ENCODE results near the gene RPS27A. TPM values are rescaled to one million over a fixed set of nuclear protein-coding genes. Genes with fewer than 3 reads are reported as not detected.
"Not testable (repeated sequence)": the region's sequence is repeated elsewhere in the genome, so short reads cannot be mapped to it uniquely, and the experiment has no call there.

The RPS27A gene
- 1,000 to 10,000 TPM; 1,125 to 1,181 TPM for total RNA-seq

DNA sequence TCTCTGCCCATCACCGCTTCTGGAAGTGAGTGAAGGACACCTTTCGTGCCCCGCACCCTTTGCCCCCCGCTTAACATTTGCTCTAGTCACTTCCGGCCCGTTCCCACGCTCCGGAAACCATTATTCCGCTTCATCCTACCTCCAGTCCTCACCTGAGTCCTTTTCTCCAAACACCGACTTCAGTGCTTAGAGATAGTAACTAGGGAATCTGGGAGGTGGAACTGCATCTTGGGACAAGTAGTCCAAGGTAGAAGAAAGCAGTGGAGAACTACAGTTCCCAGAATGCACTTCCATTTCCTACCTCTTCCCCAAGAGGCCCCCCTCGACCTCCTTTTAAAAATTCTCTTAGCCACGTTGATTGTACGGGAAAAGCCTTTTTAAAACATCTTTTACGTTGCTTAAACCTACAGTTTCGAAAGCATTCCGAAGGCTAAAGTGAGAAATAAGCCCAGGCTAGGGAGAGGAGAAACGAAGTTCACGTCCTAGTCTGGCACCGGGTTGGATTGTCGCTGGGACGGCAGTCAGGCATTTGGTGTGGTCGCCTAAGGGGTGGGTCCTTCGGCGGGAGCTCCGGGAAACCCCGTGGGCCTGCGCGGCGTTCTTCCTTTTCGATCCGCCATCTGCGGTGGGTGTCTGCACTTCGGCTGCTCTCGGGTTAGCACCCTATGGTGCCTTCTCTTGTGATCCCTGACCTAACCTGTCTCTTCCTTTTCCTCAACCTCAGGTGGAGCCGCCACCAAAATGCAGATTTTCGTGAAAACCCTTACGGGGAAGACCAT lies at the start of gene RPS27A, which contains the start of gene CLHC1:
RPS27A (plus strand) TSS at position 605 of the 779 bp plus-strand sequence; CDS start at position 742, 137 bp downstream.
CLHC1 (minus strand) TSS at position 210 of the 779 bp plus-strand sequence. CDS start 9,882 bp downstream, outside the sequence.
- peak within 1 kb of the TSS; percentile 96 for H3K27ac Mint-ChIP-seq
- no peaks in the 10 kb centered on the region for H3K9me3 Mint-ChIP-seq
- ATAC-seq (replicated peaks), result peak; percentile 89
- H3K36me3 Mint-ChIP-seq (ENCODE audit: low read depth), result peaks cover 55% of the 10 kb centered on the region
- H3K27me3 Mint-ChIP-seq, result no peaks in the 10 kb centered on the region
- H3K4me3 Mint-ChIP-seq, result peak within 1 kb of the TSS; percentile 96
- peaks cover 45% of the 10 kb centered on the region for H3K4me1 Mint-ChIP-seq

DNA sequence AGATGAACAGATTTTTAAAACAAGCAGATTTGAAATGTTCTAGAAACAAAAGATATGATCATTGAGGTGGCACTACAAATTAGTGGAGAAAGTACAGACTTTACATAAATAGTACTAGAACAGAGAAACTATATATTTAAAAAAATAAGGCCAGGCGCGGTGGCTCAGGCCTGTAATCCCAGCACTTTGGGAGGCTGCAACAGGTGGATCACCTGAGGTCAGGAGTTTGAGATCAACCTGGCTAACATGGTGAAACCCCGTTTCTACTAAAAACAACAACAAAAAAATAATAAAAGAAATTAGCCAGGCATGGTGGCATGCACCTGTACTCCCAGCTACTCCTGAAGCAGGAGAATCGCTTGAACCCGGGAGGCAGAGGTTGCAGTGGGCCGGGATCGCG lies 45.7 kb upstream of the RPS27A start:
- H3K9me3 Mint-ChIP-seq; H3K36me3 Mint-ChIP-seq (ENCODE audit: low read depth); H3K4me3 Mint-ChIP-seq; H3K27ac Mint-ChIP-seq; H3K27me3 Mint-ChIP-seq; ATAC-seq (replicated peaks); H3K4me1 Mint-ChIP-seq: not testable (repeated sequence)

GRCh38 chr2:55191888-55192287 lies 40.6 kb upstream of the RPS27A start:
- H3K4me1 Mint-ChIP-seq; H3K27me3 Mint-ChIP-seq; H3K4me3 Mint-ChIP-seq; H3K9me3 Mint-ChIP-seq; ATAC-seq (replicated peaks); H3K27ac Mint-ChIP-seq; H3K36me3 Mint-ChIP-seq (ENCODE audit: low read depth): not testable (repeated sequence)

DNA sequence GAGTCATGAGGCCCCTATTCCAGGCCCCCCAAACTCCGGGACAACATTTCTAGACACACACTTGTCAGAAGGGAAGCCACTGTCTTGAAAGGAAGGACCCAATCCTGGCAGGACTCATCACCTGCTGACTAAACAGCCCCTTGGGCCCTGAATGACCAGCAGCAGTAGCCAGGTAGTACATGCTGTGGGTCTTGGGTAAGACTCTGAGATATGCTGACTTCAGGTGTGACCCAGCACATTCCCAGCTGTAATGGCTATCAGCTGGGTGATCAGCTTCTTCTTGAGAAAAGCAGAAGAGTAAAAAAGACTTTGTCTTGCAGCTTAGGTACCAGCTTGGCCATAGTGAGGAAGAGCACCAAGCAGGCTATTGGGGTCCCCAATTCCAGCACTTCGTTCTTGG lies 36.0 kb upstream of the RPS27A start:
- ATAC-seq (replicated peaks), result no peak

DNA sequence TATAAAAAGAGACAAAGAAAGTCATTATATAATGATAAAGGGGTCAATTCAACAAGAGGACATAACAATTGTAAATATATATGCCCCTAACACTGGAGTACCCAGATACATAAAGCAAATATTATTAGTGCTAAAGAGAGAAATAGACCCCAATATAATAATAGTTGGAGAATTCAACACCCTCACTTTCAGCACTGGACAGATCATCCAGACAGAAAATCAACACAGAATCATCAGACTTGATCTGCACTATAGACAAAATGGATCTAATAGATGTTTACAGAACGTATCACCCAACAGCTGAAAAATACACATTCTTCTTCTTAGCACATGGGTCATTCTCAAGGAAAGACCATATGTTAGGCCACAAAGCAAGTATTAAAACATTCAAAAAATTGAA lies 32.1 kb upstream of the RPS27A start:
- ATAC-seq (replicated peaks), result no peak
- Mint-ChIP-seq H3K9me3 (peaks cover 9% of the 10 kb centered on the region), H3K36me3 (ENCODE audit: low read depth) (peaks cover 9% of the 10 kb centered on the region)

More for the DNA sequence above, 36.0 kb upstream of the RPS27A start:
- Mint-ChIP-seq H3K4me3 (no peak overlapping the region), H3K9me3 (peaks cover 9% of the 10 kb centered on the region), H3K4me1 (no peaks in the 10 kb centered on the region), H3K27ac (no peak overlapping the region), H3K36me3 (ENCODE audit: low read depth) (peaks cover 9% of the 10 kb centered on the region), H3K27me3 (no peaks in the 10 kb centered on the region)

DNA sequence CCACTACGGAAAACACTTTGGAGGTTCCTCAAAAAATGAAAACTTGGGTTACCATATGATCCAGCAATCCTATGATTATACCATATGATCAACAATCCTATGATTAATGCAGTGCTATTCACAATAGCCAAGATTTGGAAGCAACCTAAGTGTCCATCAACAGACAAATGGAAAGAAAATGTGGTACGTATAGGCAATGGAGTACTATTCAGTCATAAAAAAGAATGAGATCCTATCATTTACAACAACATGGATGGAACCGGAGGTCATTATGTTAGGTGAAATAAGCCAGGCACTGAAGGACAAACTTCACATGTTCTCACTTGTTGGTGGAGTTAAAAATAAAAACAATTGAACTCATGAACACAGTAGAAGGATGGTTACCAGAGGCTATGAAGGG lies 28.0 kb upstream of the RPS27A start:
- Mint-ChIP-seq H3K27ac (no peak overlapping the region), H3K36me3 (ENCODE audit: low read depth) (peaks cover 9% of the 10 kb centered on the region), H3K4me3 (no peak overlapping the region), H3K4me1 (no peaks in the 10 kb centered on the region), H3K27me3 (no peaks in the 10 kb centered on the region), H3K9me3 (peaks cover 9% of the 10 kb centered on the region)
- no peak for ATAC-seq (replicated peaks)

More for the DNA sequence above, 32.1 kb upstream of the RPS27A start:
- Mint-ChIP-seq H3K27ac (no peak overlapping the region), H3K4me1 (no peaks in the 10 kb centered on the region), H3K4me3 (no peak overlapping the region), H3K27me3 (no peaks in the 10 kb centered on the region)

DNA sequence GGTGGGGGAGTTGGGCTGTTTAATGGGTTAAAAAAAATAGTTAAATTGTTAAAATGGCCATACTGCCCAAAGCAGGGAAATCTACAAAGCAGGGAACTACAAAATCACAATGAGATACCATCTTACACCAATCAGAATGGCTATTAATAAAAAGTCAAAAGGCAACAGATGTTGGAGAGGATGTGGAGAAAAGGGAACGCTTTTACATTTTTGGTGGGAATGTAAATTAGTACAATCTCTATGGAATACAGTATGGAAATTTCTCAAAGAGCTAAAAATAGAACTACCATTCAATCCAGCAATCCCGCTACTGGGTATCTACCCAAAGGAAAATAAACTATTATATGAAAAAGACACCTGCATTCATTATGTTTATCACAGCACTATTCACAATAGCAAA lies 27.5 kb upstream of the RPS27A start:
- H3K27me3 Mint-ChIP-seq, result no peaks in the 10 kb centered on the region
- H3K4me3 Mint-ChIP-seq, result no peak overlapping the region
- H3K9me3 Mint-ChIP-seq, result peaks cover 9% of the 10 kb centered on the region
- ATAC-seq (replicated peaks), result no peak
- H3K27ac Mint-ChIP-seq, result no peak overlapping the region
- no peaks in the 10 kb centered on the region for H3K4me1 Mint-ChIP-seq
- peaks cover 9% of the 10 kb centered on the region for H3K36me3 Mint-ChIP-seq (ENCODE audit: low read depth)

- Mint-ChIP-seq H3K4me1 (peaks cover 3% of the 10 kb centered on the region), H3K36me3 (ENCODE audit: low read depth) (no peaks in the 10 kb centered on the region), H3K27ac (no peak overlapping the region), H3K4me3 (no peak overlapping the region), H3K9me3 (no peaks in the 10 kb centered on the region), H3K27me3 (no peaks in the 10 kb centered on the region)
- no peak for ATAC-seq (replicated peaks)
Observed at GRCh38 chr2:55213822-55214221, 18.7 kb upstream of the RPS27A start.

DNA sequence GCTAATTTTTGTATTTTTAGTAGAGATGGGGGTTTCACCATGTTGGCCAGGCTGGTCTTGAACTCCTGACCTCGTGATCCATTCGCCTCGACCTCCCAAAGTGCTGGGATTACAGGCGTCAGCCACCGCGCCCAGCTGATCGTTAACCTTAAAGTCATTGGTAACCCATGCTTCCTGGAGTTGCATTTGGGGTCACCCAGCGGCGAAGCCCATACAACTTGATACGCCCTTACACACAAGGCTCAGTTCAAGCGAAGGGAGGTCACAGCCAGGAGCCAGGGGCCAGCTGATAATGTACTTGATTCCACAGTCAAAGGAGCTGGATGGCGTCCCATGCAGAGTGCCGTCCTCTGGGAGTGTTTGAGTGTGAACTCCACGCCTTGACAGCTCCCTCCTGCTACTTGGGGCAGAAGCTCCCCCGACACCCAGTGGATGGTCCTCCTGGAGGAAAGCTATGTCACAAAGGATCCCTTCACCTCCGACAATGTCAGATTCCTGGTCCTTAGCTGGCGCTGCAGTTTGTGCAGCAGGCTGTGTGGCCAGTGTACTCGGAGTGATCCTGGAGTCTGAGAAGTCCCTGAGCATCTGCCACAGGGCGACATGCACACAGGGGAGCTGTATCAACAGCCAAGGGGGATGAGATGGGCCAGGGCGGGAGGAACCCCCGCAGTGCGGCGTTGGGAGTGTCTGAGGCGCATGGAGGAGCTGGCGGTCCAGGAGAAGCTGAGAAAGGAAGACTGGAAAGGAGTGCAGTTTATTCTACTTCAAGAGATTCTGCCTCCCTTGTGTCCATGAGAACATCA lies 8.3 kb upstream of the RPS27A start:
- no peaks in the 10 kb centered on the region for H3K27me3 Mint-ChIP-seq
- no peaks in the 10 kb centered on the region for H3K9me3 Mint-ChIP-seq
- peak overlapping the region; percentile 70 for H3K4me3 Mint-ChIP-seq
- H3K27ac Mint-ChIP-seq, result peak overlapping the region; percentile 29
- no peaks in the 10 kb centered on the region for H3K36me3 Mint-ChIP-seq (ENCODE audit: low read depth)
- ATAC-seq (replicated peaks), result no peak
- H3K4me1 Mint-ChIP-seq, result peaks cover 28% of the 10 kb centered on the region

DNA sequence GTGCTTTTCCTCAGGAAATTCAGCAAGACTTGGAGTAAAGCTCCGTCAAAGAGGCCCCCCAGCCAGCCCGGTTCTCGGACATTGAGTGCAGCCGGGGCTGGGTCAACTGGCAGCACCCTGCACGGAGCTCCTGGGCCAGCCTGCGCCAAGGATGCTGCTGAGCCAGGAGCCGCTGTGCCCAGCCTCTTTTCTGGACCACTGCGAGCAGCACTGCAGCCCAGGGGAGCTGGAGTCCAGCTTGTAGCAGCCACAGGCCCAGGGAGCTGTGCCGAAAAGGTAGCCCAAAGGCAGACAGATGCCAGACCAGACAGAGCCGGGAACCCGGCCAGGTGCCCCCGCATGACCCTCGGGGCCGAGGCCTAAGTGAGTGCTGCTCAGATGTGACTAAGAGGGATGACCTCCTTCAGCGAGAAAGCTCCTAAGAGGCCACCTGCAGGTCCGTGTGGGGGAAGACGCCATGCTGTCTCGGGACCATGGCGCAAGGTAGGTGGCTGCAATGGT lies 7.7 kb upstream of the RPS27A start:
- ATAC-seq (replicated peaks), result no peak
- H3K4me3 Mint-ChIP-seq, result no peak overlapping the region
- H3K27ac Mint-ChIP-seq, result no peak overlapping the region
- H3K4me1 Mint-ChIP-seq, result peaks cover 30% of the 10 kb centered on the region
- H3K9me3 Mint-ChIP-seq, result no peaks in the 10 kb centered on the region
- H3K27me3 Mint-ChIP-seq, result no peaks in the 10 kb centered on the region
- H3K36me3 Mint-ChIP-seq (ENCODE audit: low read depth), result no peaks in the 10 kb centered on the region

GRCh38 chr2:55225481-55226020 lies 6.9 kb upstream of the RPS27A start:
- Mint-ChIP-seq H3K4me3 (no peak overlapping the region), H3K27me3 (no peaks in the 10 kb centered on the region), H3K4me1 (peaks cover 34% of the 10 kb centered on the region), H3K27ac (no peak overlapping the region), H3K36me3 (ENCODE audit: low read depth) (no peaks in the 10 kb centered on the region), H3K9me3 (no peaks in the 10 kb centered on the region)
- ATAC-seq (replicated peaks), result no peak

DNA sequence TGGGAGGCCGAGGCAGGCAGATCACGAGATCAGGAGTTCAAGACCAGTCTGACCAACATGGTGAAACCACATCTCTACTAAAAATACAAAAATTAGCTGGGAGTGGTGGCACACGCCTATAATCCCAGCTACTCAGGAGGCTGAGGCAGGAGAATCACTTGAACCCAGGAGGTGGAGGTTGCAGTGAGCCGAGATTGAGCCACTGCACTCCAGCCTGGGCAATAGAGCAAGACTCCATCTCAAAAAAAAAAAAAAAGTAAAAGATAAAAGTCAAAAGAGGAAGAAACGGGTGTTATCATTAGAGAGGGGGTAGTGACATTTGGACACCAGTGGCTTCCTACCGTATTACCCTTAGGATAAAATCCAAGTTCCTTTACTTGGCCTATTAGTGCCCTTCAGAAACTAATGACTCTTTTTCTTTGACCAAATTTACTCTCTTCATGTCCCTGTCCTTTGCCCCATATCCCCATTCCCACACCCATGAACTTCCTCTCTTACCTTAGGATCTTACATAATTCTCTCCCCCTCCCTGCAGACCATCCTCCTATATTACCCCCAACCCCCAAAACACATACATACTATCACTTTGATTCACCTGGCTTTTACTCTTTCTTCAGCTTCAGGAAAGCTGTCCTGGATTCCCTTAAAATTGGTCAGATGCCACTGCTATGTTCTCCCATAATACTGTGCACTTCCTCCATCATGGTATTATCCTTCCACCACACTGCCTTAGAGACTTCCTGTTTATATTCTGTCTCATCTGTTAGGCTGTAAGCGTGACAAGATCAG lies 4.9 kb upstream of the RPS27A start:
- Mint-ChIP-seq H3K27ac (peak overlapping the region; percentile 51), H3K4me1 (peaks cover 29% of the 10 kb centered on the region), H3K4me3 (peak overlapping the region; percentile 51)
- H3K27me3 Mint-ChIP-seq; H3K9me3 Mint-ChIP-seq; H3K36me3 Mint-ChIP-seq (ENCODE audit: low read depth); ATAC-seq (replicated peaks): not testable (repeated sequence)

GRCh38 chr2:55228226-55228563 lies 4.3 kb upstream of the RPS27A start:
- Mint-ChIP-seq H3K9me3 (no peaks in the 10 kb centered on the region), H3K27ac (peak overlapping the region; percentile 51), H3K27me3 (no peaks in the 10 kb centered on the region), H3K36me3 (ENCODE audit: low read depth) (peaks cover 14% of the 10 kb centered on the region), H3K4me1 (peaks cover 30% of the 10 kb centered on the region), H3K4me3 (peak overlapping the region; percentile 51)
- no peak for ATAC-seq (replicated peaks)

DNA sequence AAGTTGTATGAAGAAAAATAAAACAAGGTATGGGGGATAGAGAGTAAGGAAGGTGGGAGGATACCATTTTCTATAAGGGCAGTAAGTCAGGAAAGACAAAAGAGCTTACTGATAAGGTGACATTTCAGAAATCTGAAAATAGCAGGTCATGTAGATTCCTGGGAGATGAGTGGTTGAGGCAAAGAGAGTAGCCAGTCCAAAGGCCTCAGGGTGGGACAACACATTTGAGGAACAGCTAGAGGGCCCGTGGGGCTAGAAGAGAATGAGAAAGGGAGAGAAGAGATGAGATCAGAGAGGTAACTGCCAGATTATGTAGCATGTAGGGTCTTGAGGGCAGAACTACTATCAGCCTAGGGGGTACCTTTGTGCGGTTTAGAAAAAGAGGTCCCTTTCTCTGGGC lies 3.3 kb upstream of the RPS27A start:
- no peaks in the 10 kb centered on the region for H3K27me3 Mint-ChIP-seq
- H3K27ac Mint-ChIP-seq, result peak overlapping the region; percentile 12
- no peak overlapping the region for H3K4me3 Mint-ChIP-seq
- H3K36me3 Mint-ChIP-seq (ENCODE audit: low read depth), result peaks cover 24% of the 10 kb centered on the region
- H3K9me3 Mint-ChIP-seq, result no peaks in the 10 kb centered on the region
- ATAC-seq (replicated peaks), result no peak
- H3K4me1 Mint-ChIP-seq, result peaks cover 40% of the 10 kb centered on the region

Data from activated T-helper 17 cell treated with anti-CD3 and anti-CD28 coated beads, Interleukin-2, amount 50 U/mL, for 72 hours (primary cell).